H1 (cell line): ENCODE data around the gene PPP4R1. TPM values are rescaled to one million over a fixed set of nuclear protein-coding genes. Genes with fewer than 3 reads are reported as not detected.

Experiments
- CTCF ChIA-PET: fragments of 300-600 bp; sonication (Branson Sonifier 250); formaldehyde crosslinking; loops from one replicate; lab custom pipeline; 2021; ENCODE audit not compliant: partially characterized antibody; lab: Charles Lee
- POLR2A ChIA-PET: fragments of 300-600 bp; sonication (Branson Sonifier 250); formaldehyde crosslinking; loops from one replicate; lab custom pipeline; 2021; ENCODE audit warnings: inconsistent platforms; ENCODE audit not compliant: partially characterized antibody; lab: Charles Lee
- DNase-seq, 2 experiments: peaks; one replicate each; pipeline versions ENCODE4 v3.0.0 to v3.0.0-alpha.2; 2010 to 2022; ENCODE audit warnings: low spot score in 2 of 2, low read depth in 1 of 2, mixed read lengths in 1 of 2
- FAIRE-seq: peaks from 2 replicates; lab custom pipeline; 2011; peaks lifted over from hg19 to GRCh38; lab: Jason Lieb, UNC
- H2AFZ ChIP-seq: 2 replicates; pipeline ENCODE4 v1.8.1; 2012; ENCODE audit warnings: low read length, inconsistent platforms
- H2AK5ac ChIP-seq: 2 replicates; pipeline ENCODE4 v1.6.1; 2013; ENCODE audit warnings: low read depth, low read length
- H2BK120ac ChIP-seq: replicated peaks from 2 replicates; pipeline ENCODE3; 2013; ENCODE audit warnings: low read depth, low read length, inconsistent platforms
- H2BK12ac ChIP-seq: 2 replicates; pipeline ENCODE4 v1.6.1; 2013; ENCODE audit warnings: low read depth, low read length
- H2BK15ac ChIP-seq: 2 replicates; pipeline ENCODE4 v1.6.1; 2013; ENCODE audit warnings: low read length
- H2BK20ac ChIP-seq: 2 replicates; pipeline ENCODE4 v1.6.1; 2013; ENCODE audit warnings: low read length
- H2BK5ac ChIP-seq: 2 replicates; pipeline ENCODE4 v1.6.1; 2013; ENCODE audit warnings: low read depth, low read length
- H3K14ac ChIP-seq: 2 replicates; pipeline ENCODE4 v1.6.1; 2013; ENCODE audit warnings: inconsistent platforms; ENCODE audit not compliant: insufficient read length
- H3K18ac ChIP-seq: 2 replicates; pipeline ENCODE4 v1.6.1; 2013; ENCODE audit warnings: low read length; ENCODE audit errors: extremely low read depth
- H3K23ac ChIP-seq: 2 replicates; pipeline ENCODE4 v1.6.1; 2013; ENCODE audit warnings: inconsistent platforms; ENCODE audit not compliant: insufficient read length
- H3K23me2 ChIP-seq: 2 replicates; pipeline ENCODE4 v1.6.1; 2013; ENCODE audit warnings: low read depth, low read length
- H3K27ac ChIP-seq: 2 replicates; pipeline ENCODE4 v1.6.1; 2011; ENCODE audit warnings: low read depth, low read length, inconsistent platforms
- H3K27me3 ChIP-seq, 4 experiments: replicated peaks in 1 of 4; 1 replicate in 1 of 4; 2 replicates in 3 of 4; pipeline versions ENCODE4 v1.6.1 to v1.8.1; 2011 to 2013; ENCODE audit warnings: low read length in 3 of 4, mild to moderate bottlenecking in 3 of 4, inconsistent platforms in 2 of 4, mixed read lengths in 2 of 4, moderate library complexity in 1 of 4; ENCODE audit not compliant: control insufficient read depth in 3 of 4, insufficient read depth in 3 of 4; ENCODE audit errors: extremely low read depth in 1 of 4
- H3K36me3 ChIP-seq, 4 experiments: 2 replicates each; pipeline versions ENCODE4 v1.6.1 to v1.8.1; 2011 to 2013; ENCODE audit warnings: mild to moderate bottlenecking in 4 of 4, low read length in 3 of 4, moderate library complexity in 2 of 4, control low read depth in 1 of 4, inconsistent platforms in 1 of 4; ENCODE audit not compliant: insufficient read depth in 4 of 4, control insufficient read depth in 2 of 4
- H3K4ac ChIP-seq: replicated peaks from 2 replicates; pipeline ENCODE3; 2013; ENCODE audit warnings: low read length, low read depth, mixed read lengths, inconsistent platforms; ENCODE audit not compliant: insufficient read length
- H3K4me1 ChIP-seq, 4 experiments: replicated peaks in 1 of 4; 1 replicate in 1 of 4; 2 replicates in 3 of 4; pipeline versions ENCODE4 v1.6.1 to v1.8.1; 2011 to 2013; ENCODE audit warnings: low read length in 3 of 4, inconsistent platforms in 2 of 4, mixed read lengths in 1 of 4; ENCODE audit not compliant: insufficient read depth in 4 of 4, control insufficient read depth in 3 of 4
- H3K4me2 ChIP-seq, 2 experiments: 2 replicates each; pipeline versions ENCODE4 v1.6.1 to v1.8.1; 2011 to 2013; ENCODE audit warnings: low read depth in 2 of 2, low read length in 2 of 2, control low read depth in 1 of 2, inconsistent platforms in 1 of 2, mild to moderate bottlenecking in 1 of 2; ENCODE audit not compliant: insufficient read depth in 1 of 2
- H3K4me3 ChIP-seq, 4 experiments: fragments of 200-600, 300-600 bp in 1 of 4; sonication (generic), shearing (Covaris generic), sonication (Bioruptor Twin) in 1 of 4; 2 replicates each; pipeline versions ENCODE4 v1.5.1 to v1.8.1; 2011 to 2016; ENCODE audit warnings: low read length in 4 of 4, low read depth in 3 of 4, control low read depth in 2 of 4, inconsistent platforms in 2 of 4, mild to moderate bottlenecking in 2 of 4, mixed read lengths in 1 of 4, moderate library complexity in 1 of 4; ENCODE audit not compliant: insufficient read depth in 2 of 4; ENCODE audit errors: extremely low read depth in 1 of 4
- H3K56ac ChIP-seq: replicated peaks from 2 replicates; pipeline ENCODE3; 2013; ENCODE audit warnings: low read depth, mild to moderate bottlenecking, mixed read lengths, low read length, inconsistent platforms; ENCODE audit not compliant: insufficient read length
- H3K79me1 ChIP-seq: 2 replicates; pipeline ENCODE4 v1.6.1; 2013; ENCODE audit warnings: low read depth, low read length, control low read depth
- H3K79me2 ChIP-seq, 2 experiments: 2 replicates each; pipeline versions ENCODE4 v1.6.1 to v1.8.1; 2012 to 2013; ENCODE audit warnings: low read length in 2 of 2, mild to moderate bottlenecking in 2 of 2, inconsistent platforms in 1 of 2; ENCODE audit not compliant: insufficient read depth in 2 of 2, control insufficient read depth in 1 of 2
- H3K9ac ChIP-seq, 4 experiments: replicated peaks in 1 of 4; 1 replicate in 1 of 4; 2 replicates in 3 of 4; pipeline versions ENCODE4 v1.6.1 to v1.8.1; 2011 to 2013; ENCODE audit warnings: low read depth in 3 of 4, low read length in 3 of 4, control low read depth in 2 of 4, mild to moderate bottlenecking in 2 of 4, moderate library complexity in 2 of 4, inconsistent platforms in 1 of 4; ENCODE audit errors: extremely low read depth in 1 of 4
- H3K9me3 ChIP-seq, 2 experiments: 2 replicates each; pipeline versions ENCODE4 v1.6.1 to v1.8.1; 2012 to 2013; ENCODE audit warnings: mild to moderate bottlenecking in 2 of 2, moderate library complexity in 2 of 2, control low read depth in 1 of 2, inconsistent platforms in 1 of 2, low read depth in 1 of 2, low read length in 1 of 2, mixed read lengths in 1 of 2; ENCODE audit not compliant: insufficient read depth in 2 of 2
- H4K20me1 ChIP-seq, 2 experiments: replicated peaks in 1 of 2; 2 replicates each; pipeline versions ENCODE3 to v1.8.1; 2011 to 2013; ENCODE audit warnings: inconsistent platforms in 2 of 2, low read length in 2 of 2, mild to moderate bottlenecking in 1 of 2; ENCODE audit not compliant: insufficient read depth in 2 of 2, control insufficient read depth in 1 of 2
- H4K5ac ChIP-seq: 2 replicates; pipeline ENCODE4 v1.6.1; 2013; ENCODE audit warnings: low read length, low read depth, mixed read lengths, inconsistent platforms; ENCODE audit not compliant: insufficient read length
- H4K8ac ChIP-seq: 2 replicates; pipeline ENCODE4 v1.8.0; 2013; ENCODE audit warnings: mild to moderate bottlenecking, moderate library complexity, low read length, inconsistent platforms; ENCODE audit not compliant: insufficient read depth; ENCODE audit errors: extremely low read depth
- H4K91ac ChIP-seq: replicated peaks from 2 replicates; pipeline ENCODE3; 2013; ENCODE audit warnings: low read length, mixed read lengths, inconsistent platforms; ENCODE audit not compliant: insufficient read length
- whole genome bisulfite sequencing, 2 experiments: shearing (Covaris generic) in 1 of 2; methylation state at CpG; one replicate each; pipeline versions ENCODE4 v1.1.6 to v1.1.7; 2013 to 2015; ENCODE audit warnings: low lambda C conversion rate in 2 of 2, mixed read lengths in 2 of 2, inconsistent platforms in 1 of 2, low coverage in 1 of 2, missing lambda C conversion rate in 1 of 2; ENCODE audit not compliant: insufficient replicate concordance in 2 of 2, insufficient coverage in 1 of 2, insufficient read length in 1 of 2; ENCODE audit errors: extremely low coverage in 1 of 2, missing lambda C conversion rate in 1 of 2; 5-methylcytosine and 5-hydroxymethylcytosine counted together
- polyA plus RNA-seq, 7 experiments: library from polyadenylated mRNA; depleted of rRNA in 3 of 7; stranded (reverse) in 5 of 7; unstranded in 2 of 7; fragments of >200 nt in 5 of 7; fragments of 200-250 nt in 2 of 7; gene quantifications; 1 replicate in 5 of 7; 2 replicates in 1 of 7; 4 replicates in 1 of 7; pipeline versions ENCODE4 v1.2.1 to v1.2.3, GENCODE V29; 2011 to 2013; ENCODE audit warnings: missing spikeins in 2 of 7, mixed read lengths in 2 of 7
- total RNA-seq: library from RNA; stranded (reverse); fragmentation: NEBNext Ultra II Directional; extraction: Animal tissue kit (Norgen Biotek cat#: 25700); gene quantifications from 2 replicates; pipeline ENCODE4 v1.2.1, GENCODE V29; 2021

The PPP4R1 gene
- total and polyA plus RNA-seq, 2 of the 8 experiments (the other 6 are each of a cell fraction or from before 2014, with no cell fraction given): 67.4 to 96.1 TPM

- Histone ChIP-seq H4K5ac (no peak overlapping the region), H3K14ac (no peak overlapping the region), H2BK20ac (no peak overlapping the region), H3K18ac (no peak overlapping the region), H2AFZ (no peak overlapping the region), H3K23ac (no peak overlapping the region), H2BK5ac (no peak overlapping the region), H3K9me3 (no peaks in the 10 kb centered on the region), H2BK120ac (no peak overlapping the region), H3K27ac (no peak overlapping the region), H3K79me1 (no peaks in the 10 kb centered on the region), H3K36me3 (peaks cover 5 to 51% (median 26%) of the 10 kb centered on the region in 4 experiments; a peak in 7 of 8 replicates), H4K8ac (no peak overlapping the region), H4K91ac (no peak overlapping the region), H4K20me1 (peaks cover 0 to 2% of the 10 kb centered on the region in 2 experiments), H3K4me3 (no peak overlapping the region), H2BK12ac (no peak overlapping the region), H3K79me2 (no peaks in the 10 kb centered on the region), H3K56ac (no peak overlapping the region), H3K4me2 (no peak overlapping the region), H3K4me1 (no peaks in the 10 kb centered on the region), H2AK5ac (no peak overlapping the region), H3K23me2 (no peaks in the 10 kb centered on the region), H2BK15ac (no peak overlapping the region), H3K9ac (no peak overlapping the region), H3K4ac (no peak overlapping the region), H3K27me3 (peaks cover 0 to 1% (median 0%) of the 10 kb centered on the region in 4 experiments; a peak in 1 of 7 replicates)
- 97% methylated on average over 2 of the region's 2 CpGs; no CpG with 5 or more reads in 1 of the 2 experiments for WGBS, 2 experiments
- no peak for DNase-seq
- POLR2A ChIA-PET: interaction anchor here (1.0 kb wide), 1 partner anchor 62 kb away, joined by 3 read pairs; no protein-coding TSS in a partner anchor
- no peak for FAIRE-seq
- CTCF ChIA-PET: interaction anchor here (0.6 to 2.8 kb wide), 6 partner anchors 11 to 960 kb away, joined by 3 to 18 read pairs (median 4); partner anchors contain the start of gene NAPG
Measured at GRCh38 chr18:9565407-9565806, 49.0 kb downstream of the PPP4R1 start.
